ENCODE results near the gene NAA60. TPM values are rescaled to one million over a fixed set of nuclear protein-coding genes. Genes with fewer than 3 reads are reported as not detected.

The NAA60 gene
- polyA plus RNA-seq, 1 of the 3 experiments (the other 2 are of a cell fraction), result 17.2 TPM

GRCh38 chr16:3475604-3476375 lies 32.3 kb downstream of the NAA60 start:
- H3K9me2 ChIP-seq, result no peaks in the 10 kb centered on the region
- 90% methylated on average over 13 of the region's 29 CpGs for WGBS (ENCODE audit: low lambda C conversion rate)

More at GRCh38 chr16:3475604-3476375, 32.3 kb downstream of the NAA60 start:
- no peak overlapping the region for H3K4me3 ChIP-seq (ENCODE audit: low read depth in 2 of 2, low read length in 1 of 2)
- H3K27ac ChIP-seq (ENCODE audit: low read depth in 2 of 2, low read length in 1 of 2), result no peak overlapping the region
- H4K20me1 ChIP-seq (ENCODE audit: insufficient read depth), result peaks cover 68% of the 10 kb centered on the region
- H3K4me2 ChIP-seq, result no peak overlapping the region
- H3K27me3 ChIP-seq (ENCODE audit: insufficient read depth), result no peaks in the 10 kb centered on the region
- no peak overlapping the region for H3K9ac ChIP-seq
- H3K79me2 ChIP-seq (ENCODE audit: insufficient read depth), result peaks cover 88% of the 10 kb centered on the region
- no peak for TF ChIP-seq PBX3 (IDR thresholded peaks at IDR 0.05)
- no peak for TF ChIP-seq ZBTB33 (IDR thresholded peaks at IDR 0.05; ENCODE audit: borderline replicate concordance, low read depth)
- no peak for TF ChIP-seq TAF1 (IDR thresholded peaks at IDR 0.05; ENCODE audit: borderline replicate concordance, low read depth, low read length)
- no peak for TF ChIP-seq REST (IDR thresholded peaks at IDR 0.05; ENCODE audit: low read depth, low read length)
- no peak for TF ChIP-seq USF2 (IDR thresholded peaks at IDR 0.05; ENCODE audit: borderline replicate concordance, low read depth, low read length)
- no peak for TF ChIP-seq SMC3 (IDR thresholded peaks at IDR 0.05; ENCODE audit: low read depth, low read length)
- no peak for TF ChIP-seq JUND (IDR thresholded peaks at IDR 0.05)
- TF ChIP-seq ELF1 (IDR thresholded peaks at IDR 0.05), result no peak
- no peak for TF ChIP-seq EP300 (IDR thresholded peaks at IDR 0.05; ENCODE audit: borderline replicate concordance in 1 of 2, low read depth in 1 of 2, low read length in 1 of 2)
- no peak for TF ChIP-seq USF1 (IDR thresholded peaks at IDR 0.05; ENCODE audit: borderline replicate concordance, low read depth)
- no peak for TF ChIP-seq NFIC (IDR thresholded peaks at IDR 0.05; ENCODE audit: borderline replicate concordance)
- no peak for TF ChIP-seq GATA2 (CRISPR knock-in tag; IDR thresholded peaks at IDR 0.05)
- TF ChIP-seq RFX5 (IDR thresholded peaks at IDR 0.05; ENCODE audit: low read length), result no peak
- no peak for TF ChIP-seq MAX (IDR thresholded peaks at IDR 0.05; ENCODE audit: low read depth)
- TF ChIP-seq EZH2phosphoT487 (IDR thresholded peaks at IDR 0.05; ENCODE audit: borderline replicate concordance, low read depth), result no peak
- no peak for TF ChIP-seq FOXM1 (IDR thresholded peaks at IDR 0.05; ENCODE audit: low read depth)
- TF ChIP-seq SIN3A (IDR thresholded peaks at IDR 0.05; ENCODE audit: borderline replicate concordance, low read depth, low read length), result no peak
- TF ChIP-seq CTCF (IDR thresholded peaks at IDR 0.05), result no peak
- no peak overlapping the region for H2AFZ ChIP-seq (ENCODE audit: low read depth)
- DNase-seq, result peak; percentile 9
- no peaks in the 10 kb centered on the region for H3F3A ChIP-seq (replicated peaks; ENCODE audit: insufficient read depth)
- no peaks in the 10 kb centered on the region; a peak in 1 of 4 replicates for H3K4me1 ChIP-seq (ENCODE audit: control insufficient read depth in 1 of 2, insufficient read depth in 2 of 2, low read depth in 1 of 2, low read length in 1 of 2)
- peaks cover 7 to 10% of the 10 kb centered on the region in 2 experiments for H3K36me3 ChIP-seq (replicated peaks in 1 of 2; ENCODE audit: control insufficient read depth in 1 of 2, insufficient read depth in 2 of 2, low read length in 1 of 2)
- no peaks in the 10 kb centered on the region for H3K9me3 ChIP-seq
- POLR2A ChIA-PET, result no interaction called here
- CTCF ChIA-PET, result no interaction called here
